ENCODE data around the gene TBXAS1.

The TBXAS1 gene

DNA sequence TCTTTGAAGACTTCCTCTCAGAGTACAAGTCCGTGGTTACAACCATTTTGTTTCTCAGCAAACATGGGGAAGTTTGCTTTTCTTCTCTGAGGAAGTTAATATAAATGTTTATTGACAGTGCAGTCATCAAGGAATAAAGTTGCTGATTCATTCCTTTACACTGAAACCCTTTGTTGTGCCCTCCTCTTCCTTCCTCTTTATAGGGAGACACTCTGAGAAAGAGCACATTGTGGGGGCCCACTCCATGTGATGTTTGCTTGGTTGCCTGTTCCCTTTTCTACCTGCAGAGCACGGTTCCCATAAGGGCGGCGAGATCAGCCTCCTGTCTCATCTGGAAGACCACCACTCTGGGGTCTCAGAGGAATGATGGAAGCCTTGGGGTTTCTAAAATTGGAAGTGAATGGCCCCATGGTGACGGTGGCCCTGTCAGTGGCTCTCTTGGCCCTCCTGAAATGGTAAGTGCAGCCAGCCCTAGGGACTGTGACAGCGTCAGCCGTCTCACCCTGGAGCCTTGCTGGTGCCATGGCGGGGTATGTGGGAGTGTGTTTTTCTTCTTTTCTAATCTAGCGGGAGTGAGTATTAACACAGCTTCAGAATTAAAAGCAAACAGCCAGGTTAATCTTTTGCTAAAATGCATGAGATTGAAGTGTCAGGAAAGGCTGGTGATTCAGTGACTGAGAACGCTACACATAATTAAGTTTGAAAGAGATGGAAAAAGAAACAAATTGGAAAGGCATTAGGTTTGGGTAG lies at the start of gene TBXAS1:
TSS of gene TBXAS1 (plus strand) at position 240 of the 750 bp plus-strand sequence. CDS start at position 367, 127 bp downstream.
- DNase-seq (ENCODE audit: insufficient read length, low spot score) (no peak), FAIRE-seq (no peak)

DNA sequence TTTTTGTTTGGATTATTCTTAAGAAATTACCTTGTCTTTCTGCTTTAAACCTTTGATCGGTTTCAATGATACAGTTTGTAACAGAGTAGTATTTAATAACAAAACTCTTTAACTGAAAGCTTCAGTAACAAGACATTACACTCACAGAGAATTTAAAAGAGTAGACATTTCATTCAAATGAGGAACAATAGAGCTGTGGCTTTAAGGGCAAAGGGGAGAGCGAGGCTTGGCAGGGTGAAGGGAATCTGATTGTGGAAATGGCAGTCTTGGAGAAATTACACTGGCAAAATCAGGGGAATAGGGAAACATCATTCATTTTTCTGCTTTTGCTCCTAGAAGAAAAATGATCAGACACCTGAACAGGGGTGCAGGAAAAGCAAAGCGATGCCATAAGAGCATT lies 46.1 kb upstream of the TBXAS1 start:
- FAIRE-seq (no peak), DNase-seq (ENCODE audit: insufficient read length, low spot score) (no peak)

DNA sequence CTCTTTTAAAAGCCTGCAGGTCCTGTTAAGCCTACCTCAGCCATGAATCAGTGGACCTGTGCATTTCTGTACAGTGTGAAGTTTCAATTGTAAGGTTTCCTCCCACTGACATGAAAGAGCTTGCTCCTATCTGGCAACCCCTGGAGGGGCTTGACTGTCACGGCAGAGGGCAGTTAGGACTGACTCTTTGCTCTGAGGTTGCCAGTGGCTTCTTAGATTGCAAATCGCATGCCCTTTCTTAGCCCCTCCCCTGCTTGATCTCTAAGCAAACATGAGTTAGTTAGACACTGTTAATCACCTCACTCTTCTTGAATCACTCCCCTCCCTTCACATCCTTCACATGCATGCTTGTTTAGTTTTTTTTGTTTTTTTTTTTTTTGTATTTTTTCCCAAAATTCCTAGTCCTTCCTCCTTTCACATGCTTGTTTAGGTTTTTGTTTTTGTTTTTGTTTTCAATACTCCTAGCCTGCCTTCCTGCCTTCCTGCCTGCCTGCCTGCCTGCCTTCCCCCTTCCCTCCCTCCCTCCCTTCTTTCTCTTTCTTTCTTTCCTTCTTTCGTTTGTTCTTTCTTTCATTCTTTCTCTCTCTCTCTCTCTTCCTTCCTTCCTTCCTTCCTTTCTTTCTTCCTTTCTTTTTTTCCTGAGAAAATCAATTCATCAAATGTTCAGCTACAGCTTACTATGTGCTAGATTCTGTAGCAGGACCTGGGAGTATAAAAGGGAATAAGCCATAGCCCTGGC lies 45.2 kb upstream of the TBXAS1 start:
- DNase-seq (ENCODE audit: insufficient read length, low spot score): no peak
- no peak for FAIRE-seq

GRCh38 chr7:139784648-139785047 lies 44.4 kb upstream of the TBXAS1 start:
- no peak for FAIRE-seq
- DNase-seq (ENCODE audit: insufficient read length, low spot score): no peak

DNA sequence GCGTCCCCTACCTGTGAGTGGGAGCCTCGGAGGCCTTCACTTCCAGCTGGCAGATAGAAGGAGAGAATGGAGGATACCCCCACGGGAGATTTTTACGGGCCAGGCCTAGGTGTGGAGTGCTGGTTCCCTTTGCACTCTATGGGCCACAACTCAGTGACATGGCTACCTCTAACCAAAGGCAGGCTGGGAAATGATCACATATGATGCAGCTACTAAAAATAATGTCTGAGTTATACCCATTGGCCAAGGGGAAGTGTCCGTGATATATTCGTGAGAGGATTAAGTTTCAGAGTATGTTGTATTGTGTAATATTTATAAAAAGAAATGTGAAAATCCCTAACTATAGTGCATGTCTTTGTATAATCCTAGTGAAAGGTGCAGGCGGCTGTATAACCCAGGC lies 37.7 kb upstream of the TBXAS1 start:
- DNase-seq (ENCODE audit: insufficient read length, low spot score): no peak
- no peak for FAIRE-seq

- no peak for FAIRE-seq
Measured at GRCh38 chr7:139797607-139798006, 31.5 kb upstream of the TBXAS1 start.

DNA sequence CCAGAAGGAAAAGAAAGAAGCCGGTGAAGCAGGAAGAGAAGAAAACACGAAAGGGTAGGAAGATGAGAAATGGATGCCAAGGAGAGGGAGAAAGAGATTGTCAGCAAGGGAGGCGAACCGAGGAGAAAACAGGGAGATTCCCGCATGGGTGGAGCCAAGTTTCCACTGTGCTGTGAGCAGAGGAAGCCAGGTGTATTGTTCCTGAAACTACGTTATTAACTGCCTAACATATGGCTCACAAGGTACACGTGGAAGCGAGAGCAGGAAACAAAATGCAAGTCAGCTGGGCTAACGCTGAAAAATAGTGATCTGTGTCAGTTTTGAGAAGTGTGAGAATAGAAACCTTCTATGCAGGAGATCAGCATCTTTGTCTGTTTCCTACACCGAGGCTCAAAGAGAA lies 30.8 kb upstream of the TBXAS1 start:
- peak; percentile 70 for FAIRE-seq
- DNase-seq (ENCODE audit: insufficient read length, low spot score): no peak

More at GRCh38 chr7:139797607-139798006, 31.5 kb upstream of the TBXAS1 start:
- no peak for DNase-seq (ENCODE audit: insufficient read length, low spot score)

DNA sequence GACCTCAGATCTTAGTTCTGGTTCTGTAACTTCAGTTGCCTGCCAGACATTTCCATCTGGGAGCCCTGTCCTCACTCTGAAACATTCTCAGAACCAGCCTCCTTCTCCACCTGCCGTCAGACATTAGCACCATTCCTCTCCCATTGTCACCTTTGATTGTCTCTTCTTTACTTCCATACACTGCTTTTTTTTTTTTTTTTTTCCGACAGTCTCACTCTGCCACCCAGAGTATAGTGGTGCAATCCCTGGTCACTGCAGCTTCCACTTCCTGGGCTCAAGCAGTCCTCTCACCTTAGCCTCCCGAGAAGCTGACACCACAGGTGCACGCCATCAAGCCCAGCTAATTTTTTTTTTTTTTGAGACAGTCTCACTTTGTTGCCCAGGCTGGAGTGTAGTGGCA lies 30.2 kb upstream of the TBXAS1 start:
- DNase-seq (ENCODE audit: insufficient read length, low spot score) (no peak), FAIRE-seq (no peak)

GRCh38 chr7:139799586-139799985 lies 29.5 kb upstream of the TBXAS1 start:
- FAIRE-seq (no peak), DNase-seq (ENCODE audit: insufficient read length, low spot score) (no peak)

DNA sequence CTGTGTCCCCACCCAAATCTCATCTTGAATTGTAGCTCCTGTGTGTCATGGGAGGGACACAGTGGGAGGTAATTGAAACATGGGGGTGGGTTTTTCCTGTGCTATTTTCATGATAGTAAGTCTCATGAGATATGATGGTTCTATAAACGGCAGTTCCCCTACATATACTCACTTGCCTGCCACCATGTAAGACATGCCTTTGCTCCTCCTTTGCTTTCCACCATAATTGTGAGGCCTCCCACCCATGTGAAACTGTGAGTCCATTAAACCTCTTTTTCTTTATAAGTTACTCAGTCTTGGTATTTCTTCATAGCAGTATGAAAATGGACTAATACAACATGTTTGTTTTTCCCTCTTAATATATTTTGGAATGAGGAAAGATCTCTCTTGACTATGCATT lies 24.5 kb upstream of the TBXAS1 start:
- no peak for DNase-seq (ENCODE audit: insufficient read length, low spot score)
- no peak for FAIRE-seq

GRCh38 chr7:139807009-139807408 lies 22.1 kb upstream of the TBXAS1 start:
- DNase-seq (ENCODE audit: insufficient read length, low spot score) (no peak), FAIRE-seq (no peak)

DNA sequence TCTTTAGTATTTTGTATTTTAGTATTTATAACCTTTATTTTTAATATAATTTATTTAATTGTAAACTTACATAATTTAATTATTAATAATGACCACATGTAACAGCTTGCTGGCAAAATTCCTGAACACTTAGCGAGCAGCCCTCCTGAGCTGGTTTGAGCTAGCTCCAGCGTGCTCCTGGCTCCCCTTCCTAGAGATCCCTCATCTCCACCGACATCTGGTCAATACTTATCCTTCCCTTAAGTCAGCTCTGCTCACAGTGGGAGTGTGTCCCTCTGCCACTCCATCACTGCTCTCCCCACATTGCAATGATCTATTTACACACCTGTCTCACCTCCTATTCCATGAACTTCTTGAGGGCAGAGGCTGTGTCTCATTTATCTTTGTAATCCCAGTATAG lies 20.6 kb upstream of the TBXAS1 start:
- DNase-seq (ENCODE audit: insufficient read length, low spot score) (no peak), FAIRE-seq (no peak)

- no peak for DNase-seq (ENCODE audit: insufficient read length, low spot score)
Measured at GRCh38 chr7:139808846-139809442, 20.1 kb upstream of the TBXAS1 start.

GRCh38 chr7:139811066-139811465 lies 18.0 kb upstream of the TBXAS1 start:
- FAIRE-seq (no peak), DNase-seq (ENCODE audit: insufficient read length, low spot score) (no peak)

More at GRCh38 chr7:139808846-139809442, 20.1 kb upstream of the TBXAS1 start:
- no peak for FAIRE-seq

GRCh38 chr7:139813151-139813550 lies 15.9 kb upstream of the TBXAS1 start:
- no peak for FAIRE-seq
- DNase-seq (ENCODE audit: insufficient read length, low spot score): no peak

- DNase-seq (ENCODE audit: insufficient read length, low spot score) (no peak), FAIRE-seq (no peak)
Measured at GRCh38 chr7:139813689-139814088, 15.4 kb upstream of the TBXAS1 start.

DNA sequence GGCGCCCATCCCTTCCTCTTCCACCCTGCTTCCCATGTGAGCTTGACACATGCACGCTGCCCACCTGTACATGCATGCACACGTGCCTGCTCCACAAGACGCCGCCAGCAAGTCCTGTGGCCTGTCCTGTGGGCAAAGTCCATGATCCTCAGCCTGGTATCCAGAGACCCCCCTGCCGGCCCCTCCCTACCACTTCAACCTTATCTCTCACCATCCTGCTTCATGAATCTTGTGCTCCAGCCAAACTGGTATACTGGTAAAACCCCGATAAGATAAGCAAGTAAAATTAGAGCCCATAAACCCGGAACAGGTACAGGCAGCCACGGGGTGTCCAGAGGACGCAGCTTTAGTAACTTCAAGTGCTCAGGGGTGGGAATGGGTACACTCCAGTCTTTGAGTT lies 11.8 kb upstream of the TBXAS1 start:
- FAIRE-seq (no peak), DNase-seq (ENCODE audit: insufficient read length, low spot score) (no peak)

DNA sequence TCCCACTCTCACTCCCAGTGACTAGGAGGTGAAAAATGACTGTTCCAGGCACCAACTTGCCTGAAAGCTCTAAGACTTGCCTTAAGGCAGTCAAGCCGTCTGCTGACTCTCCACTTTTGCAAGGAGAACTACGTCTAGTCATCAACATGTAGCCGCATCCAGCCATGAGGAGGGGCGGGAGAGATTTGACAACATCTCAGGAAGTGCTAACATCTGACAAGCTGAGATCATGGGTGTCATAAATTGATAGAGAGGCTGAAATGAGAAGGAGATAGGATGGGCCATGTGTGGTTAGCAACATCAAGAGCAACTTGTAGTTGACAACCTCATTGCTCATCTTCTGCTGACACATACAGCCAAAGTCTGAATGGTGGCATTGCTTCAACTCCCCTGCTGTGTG lies 9.0 kb upstream of the TBXAS1 start:
- no peak for DNase-seq (ENCODE audit: insufficient read length, low spot score)
- FAIRE-seq: no peak

DNA sequence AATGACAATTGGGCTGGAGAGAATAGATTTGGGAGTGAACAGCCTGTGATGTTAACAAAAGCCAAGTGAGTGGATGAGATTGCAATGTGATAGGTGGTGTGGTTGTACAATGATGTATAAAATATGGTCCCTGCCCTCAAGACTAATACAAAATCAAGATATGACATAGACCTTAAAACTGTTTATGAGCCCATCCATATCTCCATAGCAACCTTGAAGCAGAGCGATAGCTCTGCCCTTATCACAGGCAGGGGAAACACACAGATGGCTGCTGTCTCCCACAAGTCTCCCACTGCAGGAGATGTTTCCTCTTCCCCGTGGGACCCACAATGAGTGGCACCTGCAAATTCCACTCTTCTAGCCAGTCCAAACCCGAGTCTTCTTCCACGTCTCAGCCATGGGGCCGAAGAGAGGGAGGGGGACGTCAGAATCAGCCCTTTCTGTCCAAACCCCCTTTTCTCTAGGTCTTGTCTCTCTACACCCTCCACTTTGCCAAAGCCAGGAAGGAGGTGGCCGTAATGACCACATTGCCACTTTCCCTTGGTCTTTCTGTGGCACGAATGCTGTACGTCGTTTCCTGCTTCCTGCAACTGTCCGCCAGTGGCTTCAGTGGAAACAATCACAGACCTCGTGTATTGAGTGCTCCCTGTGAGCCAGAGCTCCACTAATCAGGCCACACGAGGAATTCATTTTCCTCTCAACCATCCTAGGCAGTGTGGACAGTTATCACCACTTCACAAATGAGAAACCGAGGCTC lies 7.5 kb upstream of the TBXAS1 start:
- no peak for DNase-seq (ENCODE audit: insufficient read length, low spot score)
- no peak for FAIRE-seq

DNA sequence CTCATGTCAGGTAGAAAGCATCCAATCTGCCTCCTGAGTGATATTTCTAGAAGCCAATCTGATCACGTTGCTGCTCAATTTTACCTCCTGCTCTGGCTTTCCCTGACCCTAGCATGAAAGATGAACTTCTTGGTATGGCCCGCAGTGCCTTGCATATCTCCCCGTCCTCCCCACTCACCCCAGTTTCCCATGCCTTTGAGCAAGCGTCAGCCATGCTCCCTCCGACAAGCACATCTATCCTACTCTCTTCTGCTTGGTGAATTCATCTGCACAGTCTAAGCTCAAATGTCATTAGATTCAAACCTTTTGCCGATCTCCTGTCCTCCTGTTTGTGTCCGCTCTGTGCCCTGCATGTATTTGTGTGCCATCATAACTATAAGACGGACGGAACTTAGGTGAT lies 6.2 kb upstream of the TBXAS1 start:
- no peak for FAIRE-seq

DNA sequence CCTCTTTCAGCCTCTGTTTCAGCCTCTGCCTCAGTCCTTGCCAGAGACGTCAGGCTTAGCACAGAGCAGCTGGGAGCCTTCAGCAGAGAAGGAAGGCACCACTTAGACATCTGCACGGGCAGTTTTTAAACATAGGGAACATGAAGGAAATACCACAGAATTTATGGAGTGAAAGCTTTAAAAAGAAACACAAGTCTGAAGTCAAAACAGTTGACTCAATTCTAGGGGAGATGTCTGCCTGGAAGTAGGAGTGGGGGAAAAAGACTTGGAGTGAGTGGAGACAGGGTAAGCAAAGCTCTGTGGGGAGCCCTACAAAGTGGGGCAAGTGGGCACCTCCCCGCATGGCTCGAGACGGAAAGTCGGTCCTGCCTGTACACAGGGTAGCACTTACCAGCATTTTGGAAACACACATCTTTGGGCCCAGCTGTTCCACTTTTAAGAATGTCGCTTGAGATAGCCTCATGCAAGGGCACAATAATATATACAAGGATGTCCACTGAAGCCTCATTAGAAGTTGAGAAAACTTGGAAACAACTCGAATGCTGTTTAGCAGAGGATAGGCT lies 5.0 kb upstream of the TBXAS1 start:
- FAIRE-seq (no peak), DNase-seq (ENCODE audit: insufficient read length, low spot score) (no peak)

More for the DNA sequence above, 6.2 kb upstream of the TBXAS1 start:
- DNase-seq (ENCODE audit: insufficient read length, low spot score): no peak

Measured in GM19239 (cell line).